H9 (cell line): ENCODE data around the gene MOB3A. TPM values are rescaled to one million over a fixed set of nuclear protein-coding genes. Genes with fewer than 3 reads are reported as not detected.
A peak's percentile ranks its signal among the peaks of the same experiment; 100 is the strongest.

Experiments used
- DNase-seq: peaks from one replicate; pipeline ENCODE4 v3.0.0-alpha.2; 2017
- H2AFZ ChIP-seq: one replicate; pipeline ENCODE4 v1.6.1; 2013; ENCODE audit warnings: mild to moderate bottlenecking, low read length, control low read depth, moderate library complexity
- H2AK5ac ChIP-seq: 2 replicates; pipeline ENCODE4 v1.6.1; 2013; ENCODE audit warnings: low read length, control low read depth, mixed read lengths; ENCODE audit not compliant: insufficient read length
- H2BK120ac ChIP-seq: one replicate; pipeline ENCODE4 v1.6.1; 2013; ENCODE audit warnings: low read depth, mild to moderate bottlenecking, low read length, control low read depth, inconsistent platforms; ENCODE audit not compliant: poor library complexity, severe bottlenecking
- H2BK12ac ChIP-seq: 2 replicates; pipeline ENCODE4 v1.6.1; 2013; ENCODE audit warnings: low read length, control low read depth, mixed read lengths, low read depth; ENCODE audit not compliant: insufficient read length
- H2BK15ac ChIP-seq: 2 replicates; pipeline ENCODE4 v1.6.1; 2013; ENCODE audit warnings: low read depth, low read length, control low read depth
- H2BK20ac ChIP-seq: one replicate; pipeline ENCODE4 v1.6.1; 2013; ENCODE audit warnings: low read depth, mild to moderate bottlenecking, low read length, control low read depth, inconsistent platforms; ENCODE audit not compliant: poor library complexity, severe bottlenecking
- H2BK5ac ChIP-seq: 2 replicates; pipeline ENCODE4 v1.6.1; 2013; ENCODE audit warnings: low read length, control low read depth, mixed read lengths; ENCODE audit not compliant: insufficient read length
- H3K14ac ChIP-seq: 2 replicates; pipeline ENCODE4 v1.6.1; 2013; ENCODE audit warnings: low read length, control low read depth; ENCODE audit not compliant: insufficient read depth
- H3K18ac ChIP-seq: 2 replicates; pipeline ENCODE4 v1.6.1; 2013; ENCODE audit warnings: low read depth, mild to moderate bottlenecking, mixed read lengths, low read length, control low read depth; ENCODE audit not compliant: insufficient read length
- H3K23ac ChIP-seq: 2 replicates; pipeline ENCODE4 v1.6.1; 2013; ENCODE audit warnings: low read length, control low read depth, mixed read lengths, low read depth; ENCODE audit not compliant: insufficient read length
- H3K23me2 ChIP-seq: 2 replicates; pipeline ENCODE4 v1.6.1; 2013; ENCODE audit warnings: low read depth, mild to moderate bottlenecking, mixed read lengths, low read length, control low read depth; ENCODE audit not compliant: insufficient read length, poor library complexity, severe bottlenecking
- H3K27ac ChIP-seq: 2 replicates; pipeline ENCODE4 v1.5.1; 2013; ENCODE audit warnings: low read length, control low read depth, mixed read lengths, low read depth; ENCODE audit not compliant: insufficient read length
- H3K27me3 ChIP-seq: 2 replicates; pipeline ENCODE4 v1.6.1; 2013; ENCODE audit warnings: low read length, control low read depth, inconsistent platforms; ENCODE audit not compliant: insufficient read depth
- H3K4ac ChIP-seq: 2 replicates; pipeline ENCODE4 v1.6.1; 2013; ENCODE audit warnings: low read depth, mild to moderate bottlenecking, control low read depth, inconsistent platforms, low read length, moderate library complexity
- H3K4me1 ChIP-seq: 2 replicates; pipeline ENCODE4 v1.6.1; 2013; ENCODE audit warnings: low read length, control low read depth, inconsistent platforms; ENCODE audit not compliant: insufficient read depth
- H3K4me2 ChIP-seq: 2 replicates; pipeline ENCODE4 v1.6.1; 2013; ENCODE audit warnings: low read length, control low read depth, mixed read lengths; ENCODE audit not compliant: insufficient read length, insufficient read depth
- H3K56ac ChIP-seq: 2 replicates; pipeline ENCODE4 v1.6.1; 2013; ENCODE audit warnings: low read depth, mild to moderate bottlenecking, mixed read lengths, low read length, control low read depth; ENCODE audit not compliant: insufficient read length
- H3K79me1 ChIP-seq: 2 replicates; pipeline ENCODE4 v1.6.1; 2013; ENCODE audit warnings: low read depth, mild to moderate bottlenecking, moderate library complexity, low read length, control low read depth, inconsistent platforms; ENCODE audit not compliant: insufficient read depth, poor library complexity, severe bottlenecking
- H3K79me2 ChIP-seq: 2 replicates; pipeline ENCODE4 v1.6.1; 2013; ENCODE audit warnings: low read length, control low read depth, inconsistent platforms; ENCODE audit not compliant: insufficient read depth
- H3K9ac ChIP-seq: 2 replicates; pipeline ENCODE4 v1.6.1; 2013; ENCODE audit warnings: low read length, control low read depth, mixed read lengths; ENCODE audit not compliant: insufficient read length; ENCODE audit errors: extremely low read depth
- H3K9me3 ChIP-seq: one replicate; pipeline ENCODE4 v1.6.1; 2013; ENCODE audit warnings: low read depth, low read length, inconsistent platforms; ENCODE audit not compliant: control insufficient read depth
- H3T11ph ChIP-seq: one replicate; pipeline ENCODE4 v1.6.1; 2013; ENCODE audit warnings: mild to moderate bottlenecking, low read length, control low read depth, inconsistent platforms
- H4K20me1 ChIP-seq: one replicate; pipeline ENCODE4 v1.6.1; 2013; ENCODE audit not compliant: control insufficient read depth, insufficient read length, insufficient read depth
- H4K5ac ChIP-seq: 2 replicates; pipeline ENCODE4 v1.6.1; 2013; ENCODE audit warnings: low read depth, mild to moderate bottlenecking, mixed read lengths, low read length, control low read depth; ENCODE audit not compliant: insufficient read length
- H4K8ac ChIP-seq: replicated peaks from 2 replicates; pipeline ENCODE4 v1.6.1; 2013; ENCODE audit warnings: low read length, control low read depth, mixed read lengths, low read depth; ENCODE audit not compliant: insufficient read length
- H4K91ac ChIP-seq: 2 replicates; pipeline ENCODE4 v1.6.1; 2013; ENCODE audit warnings: low read depth, mild to moderate bottlenecking, moderate library complexity, mixed read lengths, low read length, control low read depth; ENCODE audit not compliant: insufficient read length
- H3K27ac Mint-ChIP-seq, 3 experiments: 2 replicates in 2 of 3; 3 replicates in 1 of 3; pipeline ENCODE4 v1.8.0; 2020 to 2021; ENCODE audit warnings: mixed read lengths in 3 of 3, mild to moderate bottlenecking in 1 of 3, moderate library complexity in 1 of 3
- H3K27me3 Mint-ChIP-seq: 2 replicates; pipeline ENCODE4 v1.8.0; 2021; ENCODE audit warnings: low read depth, mild to moderate bottlenecking, moderate library complexity, mixed read lengths
- H3K36me3 Mint-ChIP-seq, 3 experiments: 2 replicates in 2 of 3; 3 replicates in 1 of 3; pipeline ENCODE4 v1.8.0; 2020 to 2021; ENCODE audit warnings: low read depth in 3 of 3, mixed read lengths in 3 of 3; ENCODE audit not compliant: insufficient read depth in 1 of 3
- H3K4me1 Mint-ChIP-seq, 2 experiments: 2 replicates each; pipeline ENCODE4 v1.8.0; 2020; ENCODE audit warnings: mixed read lengths in 2 of 2
- H3K4me3 Mint-ChIP-seq, 2 experiments: 2 replicates in 1 of 2; 3 replicates in 1 of 2; pipeline ENCODE4 v1.8.0; 2020 to 2021; ENCODE audit warnings: mild to moderate bottlenecking in 2 of 2, mixed read lengths in 2 of 2, moderate library complexity in 1 of 2
- H3K9me3 Mint-ChIP-seq, 2 experiments: 2 replicates in 1 of 2; 3 replicates in 1 of 2; pipeline ENCODE4 v1.8.0; 2020; ENCODE audit warnings: mild to moderate bottlenecking in 2 of 2, mixed read lengths in 2 of 2, moderate library complexity in 1 of 2
- CTCF ChIP-seq: fragments of 200-600 bp; sonication (generic); conservative IDR thresholded peaks from 3 replicates; pipeline ENCODE4 v1.8.0; 2021; ENCODE audit warnings: antibody characterized with exemption, mild to moderate bottlenecking
- WGBS: extraction: QIAGEN DNeasy Blood & Tissue Kit; methylation state at CpG from one replicate; pipeline ENCODE4 v1.1.7; 2013; ENCODE audit warnings: missing lambda C conversion rate, low lambda C conversion rate, mixed read lengths; ENCODE audit not compliant: insufficient read length; ENCODE audit errors: extremely low coverage; 5-methylcytosine and 5-hydroxymethylcytosine counted together
- total RNA-seq: library from RNA; stranded (reverse); gene quantifications from 2 replicates; pipeline ENCODE4 v1.2.1, GENCODE V29; 2021

The MOB3A gene
- total RNA-seq, 1 experiment from 2014 or later: 11.5 TPM

DNA sequence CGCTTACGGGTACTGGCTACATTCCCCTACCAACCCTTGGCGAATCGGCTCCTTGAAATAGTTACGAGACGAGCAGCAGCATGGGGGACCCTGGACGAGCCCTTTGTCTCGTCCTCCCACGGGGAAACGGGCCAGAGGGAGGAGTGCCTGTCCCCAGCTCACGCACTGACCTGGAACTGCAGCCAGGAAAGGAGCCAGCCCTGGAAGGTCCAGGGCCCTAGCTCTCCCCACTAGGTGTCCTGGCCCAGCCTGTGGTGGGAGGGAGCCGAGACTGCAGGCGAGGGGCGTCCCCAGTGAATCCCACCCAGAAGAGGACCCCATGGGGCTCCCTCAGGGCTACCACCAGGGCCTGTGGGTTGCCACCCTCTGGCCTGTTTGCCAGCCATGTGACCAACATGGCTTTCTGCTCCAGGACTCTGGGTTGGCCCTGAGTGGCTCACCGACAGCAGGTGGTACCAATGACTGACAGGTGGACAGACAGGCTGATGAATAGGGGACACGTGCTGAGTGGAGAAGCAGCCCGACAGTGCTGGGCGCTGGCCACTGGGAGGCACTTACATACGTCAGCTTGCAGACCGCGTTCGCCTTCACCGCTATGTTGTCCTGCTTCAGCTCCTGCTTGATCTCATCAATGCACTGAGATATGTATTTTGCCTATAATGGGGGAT lies 42.1 kb upstream of the MOB3A start:
- WGBS: no CpG with 5 or more reads among the region's 23 CpGs
- Histone ChIP-seq H3K9ac (no peak overlapping the region), H2BK120ac (no peak overlapping the region), H3K27me3 (no peaks in the 10 kb centered on the region), H4K91ac (no peak overlapping the region), H3K23me2 (no peaks in the 10 kb centered on the region), H4K8ac (no peak overlapping the region), H3K4me1 (no peaks in the 10 kb centered on the region), H4K20me1 (no peaks in the 10 kb centered on the region), H4K5ac (no peak overlapping the region), H3K4ac (no peak overlapping the region), H3K79me2 (peaks cover 19% of the 10 kb centered on the region; the same call in 1 of the 2 replicates), H2AK5ac (no peak overlapping the region), H3K56ac (no peak overlapping the region), H2BK5ac (no peak overlapping the region), H3K9me3 (no peaks in the 10 kb centered on the region), H2BK12ac (no peak overlapping the region), H3K23ac (no peak overlapping the region), H2AFZ (no peak overlapping the region), H3K27ac (no peak overlapping the region), H3T11ph (no peak overlapping the region), H3K14ac (no peak overlapping the region), H3K4me2 (no peak overlapping the region), H3K79me1 (peaks cover 5% of the 10 kb centered on the region), H3K18ac (no peak overlapping the region), H2BK15ac (no peak overlapping the region), H2BK20ac (no peak overlapping the region)
- no peaks in the 10 kb centered on the region for H3K9me3 Mint-ChIP-seq
- H3K27me3 Mint-ChIP-seq: no peaks in the 10 kb centered on the region
- peak overlapping the region in 2 of 3 experiments; percentile 28 to 78; a peak in 2 of 7 replicates for H3K27ac Mint-ChIP-seq
- H3K4me3 Mint-ChIP-seq: no peak overlapping the region
- peaks cover 16 to 58% (median 39%) of the 10 kb centered on the region in 3 experiments for H3K36me3 Mint-ChIP-seq
- TF ChIP-seq CTCF: no peak
- 0 out of 4 replicates have a peak, but pooled peaks cover 0 to 2% of the 10 kb centered on the region in 2 experiments for H3K4me1 Mint-ChIP-seq
- no peak for DNase-seq
